GM12878 (cell line): ENCODE data around the gene LYZL1.

Experiments
- CTCF ChIP-seq, 3 experiments: IDR thresholded peaks in 2 of 3; conservative IDR thresholded peaks in 1 of 3; 2 replicates each; pipeline ENCODE4 v1.5.1; 2011; ENCODE audit warnings: low read depth in 3 of 3, low read length in 3 of 3, mild to moderate bottlenecking in 3 of 3, control low read depth in 2 of 3, moderate library complexity in 2 of 3, inconsistent platforms in 1 of 3, mixed read lengths in 1 of 3; ENCODE audit not compliant: control insufficient read depth in 2 of 3, insufficient read depth in 1 of 3; ENCODE audit errors: extremely low read depth in 1 of 3
- EGR1 ChIP-seq, 2 experiments: IDR thresholded peaks; 1 replicate in 1 of 2; 2 replicates in 1 of 2; pipeline ENCODE4 v1.6.1; 2011 to 2012; ENCODE audit warnings: low read depth in 2 of 2, low read length in 2 of 2, borderline replicate concordance in 1 of 2, mild to moderate bottlenecking in 1 of 2, moderate library complexity in 1 of 2
- EZH2 ChIP-seq: IDR thresholded peaks from 2 replicates; pipeline ENCODE4 v1.6.1; 2012; ENCODE audit warnings: low read depth, mild to moderate bottlenecking, control low read depth, inconsistent platforms, low read length, borderline replicate concordance; ENCODE audit not compliant: control insufficient read depth
- PKNOX1 ChIP-seq: fragments of 450-650 bp; IDR thresholded peaks from 2 replicates; pipeline ENCODE4 v1.6.1; 2016; ENCODE audit warnings: mild to moderate bottlenecking
- POLR2A ChIP-seq: IDR thresholded peaks from 2 replicates; pipeline ENCODE4 v1.6.1; 2011; ENCODE audit warnings: low read depth, mild to moderate bottlenecking, low read length
- POLR2AphosphoS2 ChIP-seq: IDR thresholded peaks from 2 replicates; pipeline ENCODE4 v1.6.1; 2011; ENCODE audit warnings: low read depth, mild to moderate bottlenecking, low read length, improper control_type of control experiment, moderate library complexity
- POLR2AphosphoS5 ChIP-seq: IDR thresholded peaks from 2 replicates; pipeline ENCODE4 v1.6.1; 2011; ENCODE audit warnings: mild to moderate bottlenecking, low read length, inconsistent platforms
- SPI1 ChIP-seq: IDR thresholded peaks from 2 replicates; pipeline ENCODE4 v1.6.1; 2011; ENCODE audit warnings: low read depth, mild to moderate bottlenecking, low read length, moderate library complexity, borderline replicate concordance; ENCODE audit not compliant: insufficient read depth
- TF ChIP-seq, protein P1 (sequence below): fragments of 450-650 bp; formaldehyde crosslinking; IDR thresholded peaks from 2 replicates; pipeline ENCODE4 v1.5.0; 2022; ENCODE audit warnings: mild to moderate bottlenecking, missing genetic modification characterization
- TF ChIP-seq, protein P2 (sequence below): IDR thresholded peaks from 2 replicates; pipeline ENCODE4 v1.6.1; 2011; ENCODE audit warnings: borderline replicate concordance, low read depth, mild to moderate bottlenecking, moderate library complexity, mixed read lengths, low read length; ENCODE audit not compliant: insufficient read depth; ENCODE audit errors: extremely low read length

- TF ChIP-seq POLR2A (no peak), SPI1 (no peak), POLR2AphosphoS2 (no peak), EGR1 (IDR thresholded peaks at IDR 0.05; ENCODE audit: borderline replicate concordance in 1 of 2, low read depth in 2 of 2, low read length in 2 of 2) (no peak), CTCF (IDR thresholded peaks at IDR 0.05 in 2 of 3, conservative IDR thresholded peaks at IDR 0.05 in 1 of 3; ENCODE audit: control insufficient read depth in 2 of 3, extremely low read depth in 1 of 3, insufficient read depth in 1 of 3, low read depth in 3 of 3, low read length in 3 of 3) (no peak), EZH2 (no peak), PKNOX1 (no peak), POLR2AphosphoS5 (no peak)
- TF ChIP-seq, protein P1, sequence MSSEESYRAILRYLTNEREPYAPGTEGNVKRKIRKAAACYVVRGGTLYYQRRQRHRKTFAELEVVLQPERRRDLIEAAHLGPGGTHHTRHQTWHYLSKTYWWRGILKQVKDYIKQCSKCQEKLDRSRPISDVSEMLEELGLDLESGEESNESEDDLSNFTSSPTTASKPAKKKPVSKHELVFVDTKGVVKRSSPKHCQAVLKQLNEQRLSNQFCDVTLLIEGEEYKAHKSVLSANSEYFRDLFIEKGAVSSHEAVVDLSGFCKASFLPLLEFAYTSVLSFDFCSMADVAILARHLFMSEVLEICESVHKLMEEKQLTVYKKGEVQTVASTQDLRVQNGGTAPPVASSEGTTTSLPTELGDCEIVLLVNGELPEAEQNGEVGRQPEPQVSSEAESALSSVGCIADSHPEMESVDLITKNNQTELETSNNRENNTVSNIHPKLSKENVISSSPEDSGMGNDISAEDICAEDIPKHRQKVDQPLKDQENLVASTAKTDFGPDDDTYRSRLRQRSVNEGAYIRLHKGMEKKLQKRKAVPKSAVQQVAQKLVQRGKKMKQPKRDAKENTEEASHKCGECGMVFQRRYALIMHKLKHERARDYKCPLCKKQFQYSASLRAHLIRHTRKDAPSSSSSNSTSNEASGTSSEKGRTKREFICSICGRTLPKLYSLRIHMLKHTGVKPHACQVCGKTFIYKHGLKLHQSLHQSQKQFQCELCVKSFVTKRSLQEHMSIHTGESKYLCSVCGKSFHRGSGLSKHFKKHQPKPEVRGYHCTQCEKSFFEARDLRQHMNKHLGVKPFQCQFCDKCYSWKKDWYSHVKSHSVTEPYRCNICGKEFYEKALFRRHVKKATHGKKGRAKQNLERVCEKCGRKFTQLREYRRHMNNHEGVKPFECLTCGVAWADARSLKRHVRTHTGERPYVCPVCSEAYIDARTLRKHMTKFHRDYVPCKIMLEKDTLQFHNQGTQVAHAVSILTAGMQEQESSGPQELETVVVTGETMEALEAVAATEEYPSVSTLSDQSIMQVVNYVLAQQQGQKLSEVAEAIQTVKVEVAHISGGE (CRISPR knock-in tag): no peak
- TF ChIP-seq, protein P2, sequence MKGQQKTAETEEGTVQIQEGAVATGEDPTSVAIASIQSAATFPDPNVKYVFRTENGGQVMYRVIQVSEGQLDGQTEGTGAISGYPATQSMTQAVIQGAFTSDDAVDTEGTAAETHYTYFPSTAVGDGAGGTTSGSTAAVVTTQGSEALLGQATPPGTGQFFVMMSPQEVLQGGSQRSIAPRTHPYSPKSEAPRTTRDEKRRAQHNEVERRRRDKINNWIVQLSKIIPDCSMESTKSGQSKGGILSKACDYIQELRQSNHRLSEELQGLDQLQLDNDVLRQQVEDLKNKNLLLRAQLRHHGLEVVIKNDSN: no peak
Observed at GRCh38 chr10:29257784-29258135, 31.1 kb upstream of the LYZL1 start.
